WTC11 (cell line): Measurements from ENCODE around the gene SBF1. TPM values are rescaled to one million over a fixed set of nuclear protein-coding genes. Genes with fewer than 3 reads are reported as not detected.

Source experiments
- ATAC-seq: fragments of 200-7000 bp; cut with Tn5 transposase; 2 replicates; pipeline ENCODE4 v1.10.0; 2021; ENCODE audit warnings: mild to moderate bottlenecking, moderate library complexity
- CTCF ChIA-PET: fragments of 300-600 bp; sonication (Branson Sonifier 250); formaldehyde crosslinking; loops from one replicate; lab custom pipeline; 2021; ENCODE audit warnings: antibody characterized with exemption; lab: Charles Lee
- POLR2A ChIA-PET: fragments of 350-600 bp; sonication (Branson Sonifier 250); formaldehyde crosslinking; loops from one replicate; lab custom pipeline; 2021; ENCODE audit warnings: antibody characterized with exemption; lab: Charles Lee
- DNase-seq: peaks from one replicate; pipeline ENCODE4 v3.0.0; 2021; ENCODE audit warnings: low spot score
- H3K27ac Mint-ChIP-seq: 2 replicates; pipeline ENCODE4 v1.8.0; 2021; ENCODE audit warnings: mixed read lengths
- H3K27me3 Mint-ChIP-seq: 2 replicates; pipeline ENCODE4 v1.8.0; 2021; ENCODE audit warnings: low read depth, mild to moderate bottlenecking, moderate library complexity, mixed read lengths
- H3K36me3 Mint-ChIP-seq: 2 replicates; pipeline ENCODE4 v1.8.0; 2021; ENCODE audit warnings: mixed read lengths
- H3K4me1 Mint-ChIP-seq: 2 replicates; pipeline ENCODE4 v1.8.0; 2022; ENCODE audit warnings: mixed read lengths
- H3K4me3 Mint-ChIP-seq: 2 replicates; pipeline ENCODE4 v1.8.0; 2021; ENCODE audit warnings: mild to moderate bottlenecking, moderate library complexity, mixed read lengths
- H3K9me3 Mint-ChIP-seq: 2 replicates; pipeline ENCODE4 v1.8.0; 2021; ENCODE audit warnings: mixed read lengths
- AR ChIP-seq: fragments of 250-450 bp; sonication (Bioruptor Pico); IDR thresholded peaks from 2 replicates; pipeline ENCODE4 v1.9.0; 2021; ENCODE audit warnings: mild to moderate bottlenecking
- ATF1 ChIP-seq: sonication (generic); formaldehyde crosslinking; IDR thresholded peaks from 2 replicates; pipeline ENCODE4 v1.8.1; 2023; ENCODE audit warnings: mild to moderate bottlenecking, moderate library complexity, missing genetic modification reagents
- CREM ChIP-seq: sonication (generic); formaldehyde crosslinking; IDR thresholded peaks from 2 replicates; pipeline ENCODE4 v1.8.1; 2022; ENCODE audit warnings: mild to moderate bottlenecking, missing genetic modification reagents, moderate library complexity
- EMX1 ChIP-seq: fragments of 250-450 bp; sonication (Bioruptor Pico); IDR thresholded peaks from 2 replicates; pipeline ENCODE4 v1.8.0; 2021; ENCODE audit warnings: mild to moderate bottlenecking
- MXD4 ChIP-seq: fragments of 250-450 bp; sonication (Bioruptor Pico); IDR thresholded peaks from 2 replicates; pipeline ENCODE4 v1.8.0; 2021; ENCODE audit warnings: mild to moderate bottlenecking, moderate library complexity, borderline replicate concordance
- NFE2L1 ChIP-seq: sonication (generic); formaldehyde crosslinking; IDR thresholded peaks from 2 replicates; pipeline ENCODE4 v1.8.1; 2023; ENCODE audit warnings: missing genetic modification reagents
- NFYB ChIP-seq: sonication (generic); formaldehyde crosslinking; conservative IDR thresholded peaks from 2 replicates; pipeline ENCODE4 v1.8.0; 2022; ENCODE audit warnings: low read depth, missing genetic modification reagents
- NR2C2 ChIP-seq: sonication (generic); formaldehyde crosslinking; IDR thresholded peaks from 2 replicates; pipeline ENCODE4 v1.8.0; 2022; ENCODE audit warnings: mild to moderate bottlenecking, missing genetic modification reagents
- NR3C1 ChIP-seq: sonication (generic); formaldehyde crosslinking; conservative IDR thresholded peaks from 2 replicates; pipeline ENCODE4 v1.8.1; 2023; ENCODE audit warnings: low read depth, mild to moderate bottlenecking, missing genetic modification reagents
- SP1 ChIP-seq: sonication (generic); formaldehyde crosslinking; conservative IDR thresholded peaks from 2 replicates; pipeline ENCODE4 v1.8.1; 2022; ENCODE audit warnings: missing genetic modification reagents
- TP53 ChIP-seq: sonication (generic); formaldehyde crosslinking; IDR thresholded peaks from 2 replicates; pipeline ENCODE4 v1.8.1; 2023; ENCODE audit warnings: mild to moderate bottlenecking, missing genetic modification reagents
- USF2 ChIP-seq: sonication (generic); formaldehyde crosslinking; IDR thresholded peaks from 2 replicates; pipeline ENCODE4 v1.8.1; 2023; ENCODE audit warnings: mild to moderate bottlenecking, missing genetic modification reagents, moderate library complexity
- ZNF138 ChIP-seq: sonication (generic); formaldehyde crosslinking; conservative IDR thresholded peaks from 2 replicates; pipeline ENCODE4 v1.8.1; 2022; ENCODE audit warnings: mild to moderate bottlenecking, moderate library complexity, missing genetic modification reagents
- ZNF532 ChIP-seq: fragments of 250-450 bp; sonication (Bioruptor Pico); IDR thresholded peaks from 2 replicates; pipeline ENCODE4 v1.9.0; 2021; ENCODE audit warnings: mild to moderate bottlenecking, borderline replicate concordance
- ZNF671 ChIP-seq: fragments of 250-450 bp; sonication (Bioruptor Pico); IDR thresholded peaks from 2 replicates; pipeline ENCODE4 v1.8.0; 2021; ENCODE audit warnings: mild to moderate bottlenecking
- total RNA-seq: library from RNA; stranded (reverse); gene quantifications from 3 replicates; pipeline ENCODE4 v1.2.3, GENCODE V29; 2021

SBF1 gene
- total RNA-seq, 1 experiment from 2014 or later = 108 TPM

GRCh38 chr22:50489363-50490243 lies 14.8 kb upstream of the SBF1 start (continued):
- TF ChIP-seq NFYB (no peak), ZNF138 (CRISPR knock-in tag) (no peak), TP53 (CRISPR knock-in tag) (no peak), AR (no peak), NR3C1 (CRISPR knock-in tag) (no peak), MXD4 (CRISPR knock-in tag) (no peak), ZNF671 (CRISPR knock-in tag) (no peak), NFE2L1 (CRISPR knock-in tag) (no peak), EMX1 (CRISPR knock-in tag) (no peak)

GRCh38 chr22:50488886-50489285 lies 14.1 kb upstream of the SBF1 start:
- H3K4me3 Mint-ChIP-seq = no peak overlapping the region
- H3K36me3 Mint-ChIP-seq = no peaks in the 10 kb centered on the region
- TF ChIP-seq ATF1 (CRISPR knock-in tag) (no peak), TP53 (CRISPR knock-in tag) (no peak), SP1 (no peak), NFE2L1 (CRISPR knock-in tag) (no peak), USF2 (CRISPR knock-in tag) (no peak), CREM (CRISPR knock-in tag) (no peak), ZNF532 (CRISPR knock-in tag) (no peak), NR2C2 (CRISPR knock-in tag) (no peak)
- DNase-seq (no peak), ATAC-seq (no peak)
- peaks cover 4% of the 10 kb centered on the region; the same call in 1 of the 2 replicates for H3K27me3 Mint-ChIP-seq
- CTCF ChIA-PET = interaction anchor here (0.9 kb wide), 1 partner anchor 16 kb away, joined by 5 read pairs; no protein-coding TSS in a partner anchor
- H3K9me3 Mint-ChIP-seq = no peaks in the 10 kb centered on the region
- H3K4me1 Mint-ChIP-seq = no peaks in the 10 kb centered on the region
- POLR2A ChIA-PET = no interaction called here
- no peak overlapping the region for H3K27ac Mint-ChIP-seq
